ENCODE results near the gene RNF11.

RNF11 gene

DNA sequence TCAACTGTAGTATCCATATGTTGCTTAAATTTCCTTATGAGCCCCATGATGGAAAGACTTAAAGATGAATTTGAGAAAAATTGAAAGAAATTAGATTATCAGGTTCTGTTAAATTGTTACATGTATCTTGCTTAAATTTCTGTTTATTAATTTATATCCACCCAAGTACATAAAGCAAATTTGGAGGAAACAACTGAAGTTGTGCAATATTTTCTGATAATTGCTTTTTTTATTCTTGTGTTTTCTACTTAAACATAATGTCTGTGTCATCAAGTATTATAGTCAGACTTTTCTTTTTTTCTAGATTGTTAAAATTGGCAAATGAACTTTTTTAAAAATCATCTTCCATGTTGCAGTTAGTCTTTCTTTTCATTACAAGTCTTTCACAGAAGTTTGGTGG is 36.8 kb downstream of the RNF11 start:
- H3K9me2 ChIP-seq (replicated peaks; ENCODE audit: insufficient read depth, low read length): no peaks in the 10 kb centered on the region
- no peak overlapping the region for H3K4me3 ChIP-seq (ENCODE audit: insufficient read depth, low read length, poor library complexity, severe bottlenecking)
- no peak overlapping the region for H3K9ac ChIP-seq (ENCODE audit: low read length)
- no peak overlapping the region for H3K4me2 ChIP-seq (ENCODE audit: low read depth, low read length, poor library complexity, severe bottlenecking)
- no peak overlapping the region for H3K27ac ChIP-seq (ENCODE audit: low read depth, low read length)
- no peaks in the 10 kb centered on the region for H3K27me3 ChIP-seq (ENCODE audit: low read length)
- no peak for TF ChIP-seq EZH2phosphoT487 (conservative IDR thresholded peaks at IDR 0.05; ENCODE audit: low read length)
- TF ChIP-seq, protein P1, sequence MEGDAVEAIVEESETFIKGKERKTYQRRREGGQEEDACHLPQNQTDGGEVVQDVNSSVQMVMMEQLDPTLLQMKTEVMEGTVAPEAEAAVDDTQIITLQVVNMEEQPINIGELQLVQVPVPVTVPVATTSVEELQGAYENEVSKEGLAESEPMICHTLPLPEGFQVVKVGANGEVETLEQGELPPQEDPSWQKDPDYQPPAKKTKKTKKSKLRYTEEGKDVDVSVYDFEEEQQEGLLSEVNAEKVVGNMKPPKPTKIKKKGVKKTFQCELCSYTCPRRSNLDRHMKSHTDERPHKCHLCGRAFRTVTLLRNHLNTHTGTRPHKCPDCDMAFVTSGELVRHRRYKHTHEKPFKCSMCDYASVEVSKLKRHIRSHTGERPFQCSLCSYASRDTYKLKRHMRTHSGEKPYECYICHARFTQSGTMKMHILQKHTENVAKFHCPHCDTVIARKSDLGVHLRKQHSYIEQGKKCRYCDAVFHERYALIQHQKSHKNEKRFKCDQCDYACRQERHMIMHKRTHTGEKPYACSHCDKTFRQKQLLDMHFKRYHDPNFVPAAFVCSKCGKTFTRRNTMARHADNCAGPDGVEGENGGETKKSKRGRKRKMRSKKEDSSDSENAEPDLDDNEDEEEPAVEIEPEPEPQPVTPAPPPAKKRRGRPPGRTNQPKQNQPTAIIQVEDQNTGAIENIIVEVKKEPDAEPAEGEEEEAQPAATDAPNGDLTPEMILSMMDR (IDR thresholded peaks at IDR 0.05; ENCODE audit: insufficient read depth, low read length, poor library complexity, severe bottlenecking): no peak
- H3K79me2 ChIP-seq (ENCODE audit: insufficient read depth, low read length): no peaks in the 10 kb centered on the region
- no peaks in the 10 kb centered on the region for H3K36me3 ChIP-seq (ENCODE audit: low read length)
- H4K20me1 ChIP-seq (ENCODE audit: low read depth, low read length): no peaks in the 10 kb centered on the region
- H2AFZ ChIP-seq (ENCODE audit: low read depth, low read length, severe bottlenecking): no peak overlapping the region
- no peaks in the 10 kb centered on the region for H3F3A ChIP-seq (ENCODE audit: insufficient read depth)
- H3K9me3 ChIP-seq (ENCODE audit: insufficient read depth, low read length): no peaks in the 10 kb centered on the region

DNA sequence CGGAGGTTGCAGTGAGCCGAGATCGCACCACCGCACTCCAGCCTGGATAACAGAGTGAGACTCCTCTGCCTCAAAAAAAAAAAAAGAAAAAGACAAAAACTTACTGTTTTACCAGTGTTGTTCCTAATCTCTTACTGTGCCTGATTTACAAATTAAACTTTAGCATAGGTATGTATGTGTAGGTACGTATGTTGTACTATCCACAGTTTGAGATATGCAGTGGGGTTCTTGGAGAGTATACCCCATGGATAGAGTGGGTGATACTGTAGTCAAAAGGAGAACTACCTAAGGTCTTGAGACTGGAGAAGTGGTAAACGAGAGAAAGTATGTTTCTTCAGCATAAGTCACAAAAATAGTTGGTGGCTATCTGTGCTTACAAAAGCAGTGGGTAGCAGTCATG is 38.6 kb downstream of the RNF11 start:
- H3K4me3 ChIP-seq (ENCODE audit: insufficient read depth, low read length, poor library complexity, severe bottlenecking): no peak overlapping the region
- H3K9me3 ChIP-seq (ENCODE audit: insufficient read depth, low read length): no peaks in the 10 kb centered on the region
- no peaks in the 10 kb centered on the region for H3K79me2 ChIP-seq (ENCODE audit: insufficient read depth, low read length)
- no peaks in the 10 kb centered on the region for H3K36me3 ChIP-seq (ENCODE audit: low read length)
- no peaks in the 10 kb centered on the region for H4K20me1 ChIP-seq (ENCODE audit: low read depth, low read length)
- no peaks in the 10 kb centered on the region for H3K9me2 ChIP-seq (replicated peaks; ENCODE audit: insufficient read depth, low read length)
- TF ChIP-seq EZH2phosphoT487 (conservative IDR thresholded peaks at IDR 0.05; ENCODE audit: low read length): no peak
- TF ChIP-seq, protein P1 (IDR thresholded peaks at IDR 0.05; ENCODE audit: insufficient read depth, low read length, poor library complexity, severe bottlenecking): no peak
- no peak overlapping the region for H3K27ac ChIP-seq (ENCODE audit: low read depth, low read length)
- no peak overlapping the region for H3K9ac ChIP-seq (ENCODE audit: low read length)
- no peak overlapping the region for H2AFZ ChIP-seq (ENCODE audit: low read depth, low read length, severe bottlenecking)
- no peaks in the 10 kb centered on the region for H3K27me3 ChIP-seq (ENCODE audit: low read length)
- no peaks in the 10 kb centered on the region for H3F3A ChIP-seq (ENCODE audit: insufficient read depth)
- no peak overlapping the region for H3K4me2 ChIP-seq (ENCODE audit: low read depth, low read length, poor library complexity, severe bottlenecking)

DNA sequence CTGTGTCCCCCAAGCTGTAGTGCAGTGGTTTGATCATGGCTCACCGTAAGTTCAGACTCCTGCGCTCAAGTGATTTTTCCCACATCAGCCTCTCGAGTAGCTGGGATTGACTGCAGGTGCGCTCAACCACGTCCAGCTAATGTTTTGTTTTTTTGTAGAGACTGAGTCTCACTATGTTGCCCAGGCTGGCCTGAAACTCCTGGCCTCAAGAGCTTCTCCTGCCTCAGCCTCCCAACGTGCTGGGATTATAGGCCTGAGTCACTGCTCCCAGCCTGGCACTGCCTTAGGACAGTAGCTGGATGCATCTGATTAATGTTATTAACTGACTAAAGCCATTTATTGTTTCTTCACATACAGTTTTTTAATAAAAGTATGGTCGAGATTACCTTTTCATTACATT is 40.2 kb downstream of the RNF11 start:
- Histone ChIP-seq H3K79me2 (ENCODE audit: insufficient read depth, low read length) (no peaks in the 10 kb centered on the region), H3K9me2 (replicated peaks; ENCODE audit: insufficient read depth, low read length) (no peaks in the 10 kb centered on the region), H3F3A (ENCODE audit: insufficient read depth) (no peaks in the 10 kb centered on the region), H3K27me3 (ENCODE audit: low read length) (no peaks in the 10 kb centered on the region), H3K9ac (ENCODE audit: low read length) (no peak overlapping the region), H3K27ac (ENCODE audit: low read depth, low read length) (no peak overlapping the region), H2AFZ (ENCODE audit: low read depth, low read length, severe bottlenecking) (no peak overlapping the region), H3K9me3 (ENCODE audit: insufficient read depth, low read length) (no peaks in the 10 kb centered on the region), H3K4me2 (ENCODE audit: low read depth, low read length, poor library complexity, severe bottlenecking) (no peak overlapping the region), H3K4me3 (ENCODE audit: insufficient read depth, low read length, poor library complexity, severe bottlenecking) (no peak overlapping the region), H3K36me3 (ENCODE audit: low read length) (no peaks in the 10 kb centered on the region), H4K20me1 (ENCODE audit: low read depth, low read length) (no peaks in the 10 kb centered on the region)
- no peak for TF ChIP-seq EZH2phosphoT487 (conservative IDR thresholded peaks at IDR 0.05; ENCODE audit: low read length)
- TF ChIP-seq, protein P1 (IDR thresholded peaks at IDR 0.05; ENCODE audit: insufficient read depth, low read length, poor library complexity, severe bottlenecking): no peak
